Measurements from ENCODE around the gene FGD5.

FGD5 gene

GRCh38 chr3:14832975-14833722 is 14.4 kb downstream of the FGD5 start:
- no peak for DNase-seq

- DNase-seq: no peak
Observed at GRCh38 chr3:14834121-14834520, 15.4 kb downstream of the FGD5 start.

GRCh38 chr3:14834807-14835466 is 16.2 kb downstream of the FGD5 start:
- no peak for DNase-seq

- DNase-seq: no peak
Observed at GRCh38 chr3:14836049-14836468, 17.3 kb downstream of the FGD5 start.

- DNase-seq: no peak
Observed at GRCh38 chr3:14837186-14837877, 18.6 kb downstream of the FGD5 start.

GRCh38 chr3:14837878-14838258 is 19.1 kb downstream of the FGD5 start:
- no peak for DNase-seq

GRCh38 chr3:14839236-14839635 is 20.5 kb downstream of the FGD5 start:
- DNase-seq: no peak

- DNase-seq: no peak
Observed at GRCh38 chr3:14841836-14842235, 23.1 kb downstream of the FGD5 start.

GRCh38 chr3:14842277-14842676 is 23.5 kb downstream of the FGD5 start:
- no peak for DNase-seq

GRCh38 chr3:14843321-14843720 is 24.6 kb downstream of the FGD5 start:
- no peak for DNase-seq

GRCh38 chr3:14844386-14845170 is 25.8 kb downstream of the FGD5 start:
- DNase-seq: no peak

GRCh38 chr3:14845180-14845579 is 26.4 kb downstream of the FGD5 start:
- DNase-seq: no peak

- no peak for DNase-seq
Observed at GRCh38 chr3:14845826-14846225, 27.1 kb downstream of the FGD5 start.

- DNase-seq: no peak
Observed at GRCh38 chr3:14846226-14846880, 27.6 kb downstream of the FGD5 start.

GRCh38 chr3:14847613-14848541 is 29.1 kb downstream of the FGD5 start:
- no peak for DNase-seq

- no peak for DNase-seq
Observed at GRCh38 chr3:14848906-14849305, 30.1 kb downstream of the FGD5 start.

- DNase-seq: no peak
Observed at GRCh38 chr3:14849638-14850230, 31.0 kb downstream of the FGD5 start.

- DNase-seq: no peak
Observed at GRCh38 chr3:14852058-14852594, 33.4 kb downstream of the FGD5 start.

GRCh38 chr3:14852717-14853116 is 34.0 kb downstream of the FGD5 start:
- DNase-seq: no peak

GRCh38 chr3:14853271-14853951 is 34.6 kb downstream of the FGD5 start:
- DNase-seq: no peak
